HG03039 (cell line): ENCODE measurements around the gene ARFGAP1.

Experiments
- ATAC-seq: cut with Tn5 transposase; IDR thresholded peaks from one replicate; pipeline ENCODE4 v1.9.1; 2021; ENCODE audit warnings: mild to moderate bottlenecking, moderate library complexity; ENCODE audit not compliant: unreplicated experiment

Gene ARFGAP1

DNA sequence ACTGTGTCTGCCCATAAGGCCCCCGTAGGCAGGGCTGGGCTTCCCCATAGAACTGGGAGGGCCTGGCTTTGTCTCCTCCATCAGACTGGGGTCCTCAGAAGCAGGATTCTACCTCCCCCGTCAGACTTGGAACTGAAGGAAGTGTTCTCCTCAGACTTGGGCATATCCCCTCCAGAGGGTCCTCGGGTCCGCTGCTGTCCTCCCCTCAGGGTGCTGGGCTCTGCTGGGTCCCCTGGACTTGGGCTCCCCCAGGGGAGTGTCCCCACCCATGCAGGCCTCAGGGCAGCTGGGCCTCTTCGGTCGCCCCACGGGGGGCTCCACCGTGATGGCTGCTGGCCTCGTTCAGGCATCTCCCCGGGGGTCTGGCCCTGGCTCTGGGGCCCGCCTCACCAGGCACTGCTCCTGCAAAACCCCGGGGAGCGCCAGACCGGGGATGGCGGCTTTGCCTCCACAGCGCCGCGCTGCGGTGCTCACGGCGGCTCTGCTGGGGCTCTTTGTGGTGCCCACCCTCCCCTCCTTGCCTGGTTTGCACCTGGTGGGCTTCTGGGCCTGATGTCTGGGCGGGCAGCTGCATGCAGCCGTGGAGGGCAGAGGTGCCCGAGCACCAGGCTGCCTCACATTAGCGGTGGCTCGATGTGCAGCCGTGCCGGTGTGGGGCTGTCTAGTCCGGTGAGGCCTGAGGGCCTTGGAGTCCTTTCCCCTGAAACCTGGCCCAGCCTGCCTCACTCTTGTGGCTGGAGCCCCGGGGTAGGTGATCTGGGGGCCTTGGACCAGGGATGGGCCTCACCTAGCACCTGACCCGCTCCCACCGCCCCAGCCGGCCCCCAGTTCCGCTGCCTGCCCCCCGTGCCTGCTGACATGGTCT lies 34.3 kb downstream of the ARFGAP1 start:
- no peak for ATAC-seq

DNA sequence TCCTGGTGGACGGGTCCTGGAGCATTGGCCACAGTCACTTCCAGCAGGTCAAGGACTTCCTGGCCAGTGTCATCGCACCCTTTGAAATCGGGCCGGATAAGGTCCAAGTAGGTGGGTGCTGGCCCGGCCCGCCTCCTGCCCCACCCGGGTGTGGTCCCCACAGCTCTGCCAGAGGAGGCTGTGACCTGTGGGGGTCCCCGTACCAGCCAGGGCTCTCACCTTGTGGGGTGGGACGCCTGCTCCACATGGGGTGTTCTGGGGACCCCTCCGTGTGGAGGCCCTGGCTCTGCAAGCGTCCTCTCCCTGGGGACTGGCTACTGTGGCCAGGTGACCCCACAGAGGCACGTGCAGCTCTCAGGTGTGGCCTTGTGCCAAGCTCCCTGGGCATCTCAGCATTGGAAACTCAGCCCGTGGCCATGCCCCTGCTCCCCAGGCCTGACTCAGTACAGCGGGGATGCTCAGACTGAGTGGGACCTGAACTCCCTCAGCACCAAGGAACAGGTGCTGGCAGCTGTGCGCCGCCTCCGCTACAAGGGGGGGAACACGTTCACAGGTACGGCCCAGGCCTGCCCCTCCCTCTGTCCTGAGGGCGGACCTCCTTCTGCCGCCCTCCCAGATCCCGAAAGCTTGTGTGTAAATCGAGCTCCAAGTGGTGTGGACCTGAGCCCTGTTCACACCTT lies 35.1 kb downstream of the ARFGAP1 start:
- ATAC-seq = no peak

DNA sequence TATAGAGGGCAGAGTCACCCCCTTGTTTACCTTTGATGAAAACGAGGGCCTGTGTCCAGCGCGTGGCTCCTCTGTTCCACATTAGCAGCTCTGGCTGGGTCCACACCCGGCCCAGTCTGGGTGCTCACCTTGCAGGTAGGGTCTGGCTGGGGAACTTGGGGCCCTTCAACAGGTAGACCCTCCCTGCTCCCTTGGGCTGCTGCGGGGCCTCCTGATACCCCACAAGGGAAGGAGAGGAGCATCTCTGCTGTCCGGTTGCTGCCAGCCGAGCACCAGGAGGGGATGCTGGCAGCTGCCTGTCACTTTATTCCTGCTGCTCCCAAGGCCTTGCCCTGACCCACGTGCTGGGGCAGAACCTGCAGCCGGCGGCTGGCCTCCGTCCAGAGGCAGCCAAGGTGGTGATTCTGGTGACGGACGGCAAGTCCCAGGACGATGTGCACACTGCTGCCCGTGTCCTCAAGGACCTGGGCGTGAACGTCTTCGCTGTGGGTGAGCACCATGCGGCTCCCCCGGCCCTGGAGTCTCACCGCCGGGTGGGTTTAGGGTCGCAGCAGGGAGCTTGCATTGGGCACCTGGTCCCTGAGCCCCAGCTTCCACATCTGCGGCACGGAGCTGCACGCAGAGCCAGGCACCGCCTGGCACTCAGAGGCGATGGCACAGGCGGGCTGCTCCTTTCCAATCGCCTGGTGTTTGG lies 35.8 kb downstream of the ARFGAP1 start:
- no peak for ATAC-seq

DNA sequence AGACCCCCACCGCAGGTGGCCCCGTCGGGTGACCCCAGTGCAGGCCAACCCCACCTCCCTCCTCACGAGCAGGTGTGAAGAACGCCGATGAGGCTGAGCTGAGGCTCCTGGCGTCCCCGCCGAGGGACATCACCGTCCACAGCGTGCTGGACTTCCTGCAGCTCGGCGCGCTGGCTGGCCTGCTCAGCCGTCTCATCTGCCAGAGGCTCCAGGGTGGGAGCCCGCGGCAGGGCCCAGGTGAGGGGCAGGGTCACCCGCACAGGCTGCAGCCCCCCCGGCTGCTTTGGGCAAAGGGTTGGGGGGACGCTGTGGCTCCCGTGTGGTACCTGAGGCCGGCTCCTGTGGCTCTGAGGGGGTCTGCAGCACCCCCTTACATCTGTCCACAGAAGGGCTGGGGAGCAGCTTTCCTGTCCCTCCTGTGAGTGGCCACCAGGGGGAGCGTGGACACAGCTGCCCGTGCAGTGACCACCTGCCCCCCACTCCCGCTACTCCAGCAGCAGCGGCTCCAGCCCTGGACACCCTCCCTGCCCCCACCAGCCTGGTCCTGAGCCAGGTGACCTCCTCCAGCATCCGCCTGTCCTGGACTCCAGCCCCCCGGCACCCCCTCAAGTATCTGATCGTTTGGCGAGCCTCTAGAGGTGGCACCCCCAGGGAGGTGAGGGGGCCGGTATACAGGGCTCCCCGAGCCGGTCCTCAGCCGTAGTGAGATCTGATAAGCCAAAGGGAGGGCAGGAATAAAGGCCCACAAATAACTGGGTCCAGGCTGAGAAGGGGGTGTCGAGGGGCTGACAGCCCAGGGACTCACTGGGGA lies 36.9 kb downstream of the ARFGAP1 start:
- no peak for ATAC-seq

DNA sequence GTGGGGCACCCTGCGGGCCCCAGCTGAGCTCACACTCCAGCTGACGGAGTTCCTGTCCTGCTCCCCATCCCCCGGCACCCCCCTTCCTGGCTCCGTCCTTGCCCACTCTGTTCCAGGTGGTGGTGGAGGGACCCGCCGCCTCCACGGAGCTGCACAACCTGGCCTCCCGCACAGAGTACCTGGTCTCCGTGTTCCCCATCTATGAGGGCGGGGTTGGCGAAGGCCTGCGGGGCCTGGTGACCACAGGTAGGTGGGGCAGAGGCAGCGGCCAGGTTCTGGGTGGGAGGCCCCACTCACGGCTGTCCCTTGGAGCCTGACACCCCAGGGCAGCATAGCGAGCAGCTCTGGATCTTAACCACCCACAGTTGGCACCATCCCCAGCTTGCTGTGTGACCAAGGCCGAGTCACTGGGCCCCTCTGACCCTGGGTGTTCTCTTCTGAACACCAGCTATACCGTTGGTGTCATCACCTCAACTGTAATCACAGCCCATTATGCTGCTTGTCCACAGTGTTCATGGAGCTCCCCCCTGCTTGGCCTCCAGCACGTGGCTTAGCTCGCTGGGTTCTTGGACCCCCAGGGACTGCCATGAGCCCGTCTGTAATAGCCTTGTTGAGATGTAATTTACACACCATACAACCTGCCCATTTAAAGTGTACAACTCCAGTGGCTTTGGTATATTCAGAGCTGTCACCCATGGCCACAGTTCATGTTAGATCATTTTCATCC lies 37.8 kb downstream of the ARFGAP1 start:
- no peak for ATAC-seq

DNA sequence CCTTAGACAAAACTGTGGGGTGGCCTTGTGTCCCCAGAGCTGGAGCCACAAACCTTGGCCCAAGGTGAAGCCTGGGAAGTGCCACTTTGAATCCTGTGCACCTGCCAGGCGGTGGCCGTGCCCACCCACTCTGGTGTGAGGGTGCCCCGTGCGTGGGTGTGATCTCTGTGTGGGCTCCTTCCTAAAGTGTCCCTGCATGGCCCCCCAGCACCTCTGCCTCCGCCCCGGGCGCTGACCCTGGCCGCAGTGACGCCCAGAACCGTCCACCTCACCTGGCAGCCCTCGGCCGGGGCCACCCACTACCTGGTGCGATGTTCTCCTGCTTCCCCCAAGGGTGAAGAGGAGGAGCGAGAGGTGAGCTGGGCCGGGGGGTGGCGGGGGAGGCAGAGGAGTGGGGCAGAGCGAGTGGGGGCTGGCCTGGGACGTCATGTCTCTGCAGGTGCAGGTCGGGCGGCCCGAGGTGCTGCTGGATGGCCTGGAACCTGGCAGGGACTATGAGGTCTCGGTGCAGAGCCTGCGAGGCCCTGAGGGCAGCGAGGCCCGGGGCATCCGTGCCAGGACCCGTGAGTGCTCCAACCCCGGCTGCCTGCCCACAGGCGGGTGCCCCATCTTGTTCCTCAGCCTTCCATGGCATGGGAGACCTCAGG lies 38.7 kb downstream of the ARFGAP1 start:
- ATAC-seq = no peak

DNA sequence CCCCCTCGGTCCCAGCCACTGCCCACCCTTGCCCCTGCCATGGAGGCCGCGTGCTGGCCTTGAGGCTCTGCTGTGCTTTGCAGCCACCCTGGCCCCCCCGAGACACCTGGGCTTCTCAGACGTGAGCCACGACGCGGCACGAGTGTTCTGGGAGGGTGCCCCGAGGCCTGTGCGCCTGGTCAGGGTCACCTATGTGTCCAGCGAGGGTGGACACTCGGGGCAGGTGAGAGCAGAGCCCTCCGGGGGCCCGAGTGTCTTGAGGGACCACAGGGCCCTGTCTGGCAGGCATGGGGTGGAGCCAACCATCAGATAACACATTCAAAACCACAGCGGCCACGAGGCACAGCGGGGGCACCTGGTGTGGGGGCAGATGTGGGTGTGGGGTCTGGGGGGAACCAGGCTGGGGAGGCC lies 39.2 kb downstream of the ARFGAP1 start:
- no peak for ATAC-seq

DNA sequence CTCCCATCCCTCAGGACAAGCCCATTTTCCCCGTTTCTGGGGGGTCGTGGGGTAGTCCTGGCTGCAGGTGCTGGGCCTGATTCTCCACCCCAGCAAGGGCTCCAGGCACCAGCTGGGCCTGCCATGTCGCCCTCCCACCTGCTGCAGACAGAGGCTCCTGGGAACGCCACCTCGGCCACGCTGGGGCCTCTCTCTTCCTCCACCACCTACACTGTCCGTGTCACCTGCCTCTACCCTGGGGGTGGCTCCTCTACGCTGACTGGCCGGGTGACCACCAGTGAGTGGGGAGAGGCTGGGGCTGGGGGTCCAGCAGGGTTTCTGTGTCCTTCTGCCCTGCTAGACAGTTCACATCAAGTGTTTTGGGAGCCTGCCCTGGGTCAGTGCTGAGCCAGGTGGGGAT lies 39.7 kb downstream of the ARFGAP1 start:
- no peak for ATAC-seq

DNA sequence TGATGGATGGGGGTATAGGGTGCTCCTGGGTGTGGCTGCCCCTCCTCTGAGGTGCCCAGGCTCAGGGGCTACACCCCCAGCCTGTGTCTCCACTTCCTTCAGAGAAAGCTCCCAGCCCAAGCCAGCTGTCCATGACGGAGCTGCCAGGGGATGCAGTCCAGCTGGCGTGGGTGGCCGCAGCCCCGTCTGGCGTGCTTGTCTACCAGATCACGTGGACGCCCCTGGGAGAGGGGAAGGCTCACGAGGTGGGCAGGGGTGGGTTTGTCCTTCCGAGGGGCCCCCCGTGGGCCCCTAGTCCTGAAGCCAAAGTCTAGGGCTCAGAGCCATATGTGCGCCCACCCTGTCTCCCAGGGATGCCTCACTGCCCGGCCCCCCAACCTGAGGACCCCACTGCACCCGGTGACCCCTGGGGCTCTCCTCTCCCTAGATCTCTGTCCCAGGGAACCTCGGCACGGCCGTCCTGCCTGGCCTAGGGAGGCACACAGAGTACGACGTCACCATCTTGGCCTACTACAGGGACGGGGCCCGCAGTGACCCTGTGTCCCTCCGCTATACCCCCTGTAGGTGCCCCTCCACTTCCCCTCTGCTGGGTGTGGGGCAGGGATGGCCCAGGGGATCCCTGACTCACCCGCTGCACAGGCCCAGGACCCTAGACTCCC lies 40.2 kb downstream of the ARFGAP1 start:
- no peak for ATAC-seq

DNA sequence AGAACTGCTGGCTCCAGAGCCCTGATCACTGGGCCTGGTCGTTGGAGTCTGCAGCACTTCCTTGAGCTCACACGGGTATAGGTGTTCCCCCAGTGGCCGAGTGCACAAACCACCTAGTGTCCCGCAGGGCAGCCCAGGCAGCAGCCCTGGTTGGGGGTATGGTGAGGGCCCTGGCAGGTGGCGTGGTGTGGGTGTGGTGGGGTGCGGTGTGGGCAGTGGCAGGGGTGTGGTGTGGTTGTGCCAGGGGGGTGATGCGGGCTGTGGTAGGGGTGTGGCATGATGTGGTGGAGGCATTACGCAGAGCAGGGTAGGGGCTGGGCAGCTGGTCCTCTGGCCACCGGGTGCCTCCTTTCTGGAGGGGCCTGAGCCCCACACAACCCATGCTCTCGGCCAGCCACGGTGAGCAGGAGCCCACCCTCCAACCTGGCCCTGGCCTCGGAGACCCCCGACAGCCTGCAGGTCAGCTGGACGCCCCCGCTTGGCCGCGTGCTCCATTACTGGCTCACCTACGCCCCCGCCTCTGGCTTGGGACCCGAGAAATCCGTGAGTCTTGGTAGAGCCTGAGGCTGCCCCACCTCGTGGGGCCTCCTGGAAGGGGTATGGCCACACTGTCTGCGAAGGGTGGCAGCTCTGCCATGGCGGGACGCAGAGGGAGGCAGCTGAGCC lies 40.9 kb downstream of the ARFGAP1 start:
- no peak for ATAC-seq

DNA sequence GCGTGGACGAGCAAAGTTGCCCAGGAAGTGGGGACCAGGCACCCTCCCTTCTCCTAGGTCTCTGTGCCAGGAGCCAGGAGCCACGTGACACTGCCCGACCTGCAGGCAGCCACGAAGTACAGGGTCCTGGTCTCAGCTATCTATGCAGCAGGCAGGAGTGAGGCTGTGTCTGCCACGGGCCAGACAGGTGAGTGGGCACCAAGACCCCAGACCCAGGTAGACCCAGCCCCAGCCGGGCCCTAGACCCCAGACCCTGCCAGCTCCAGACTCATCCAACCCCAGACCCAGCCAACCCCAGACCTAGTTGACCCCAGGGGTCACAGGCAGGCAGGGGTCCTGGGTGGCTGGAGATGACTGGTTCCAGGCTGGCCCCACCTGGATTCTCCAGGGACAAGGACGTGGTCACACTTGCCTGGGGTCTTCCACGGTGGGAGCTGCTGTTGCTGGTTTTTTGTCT lies 41.4 kb downstream of the ARFGAP1 start:
- no peak for ATAC-seq

DNA sequence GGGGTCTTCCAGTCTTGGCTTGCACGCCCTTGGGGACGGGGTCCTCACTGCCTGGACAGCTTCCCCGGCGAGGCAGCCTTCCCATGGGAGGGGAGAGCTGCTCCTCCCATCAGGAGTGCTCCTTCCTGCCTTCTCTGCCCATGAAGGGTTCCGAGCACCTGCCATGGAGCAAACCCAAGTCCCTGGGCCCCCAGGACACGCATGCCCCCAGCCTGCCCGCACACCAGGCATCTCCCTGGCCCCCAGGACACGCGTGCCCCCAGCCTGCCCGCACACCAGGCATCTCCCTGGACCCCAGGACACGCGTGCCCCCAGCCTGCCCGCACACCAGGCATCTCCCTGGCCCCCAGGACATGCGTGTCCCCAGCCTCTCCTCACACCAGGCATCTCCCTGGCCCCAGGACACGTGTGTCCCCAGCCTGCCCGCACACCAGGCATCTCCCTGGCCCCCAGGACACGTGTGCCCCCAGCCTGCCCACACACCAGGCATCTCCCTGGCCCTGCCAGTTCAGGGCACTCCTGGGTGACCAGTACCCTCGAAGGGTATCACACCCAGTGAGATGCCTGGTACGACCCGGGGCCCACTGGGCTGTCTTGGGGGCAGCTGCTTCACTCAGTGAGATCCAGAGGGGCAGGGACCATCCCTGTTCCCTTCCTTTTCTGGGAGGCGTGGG lies 42.1 kb downstream of the ARFGAP1 start:
- ATAC-seq = no peak

DNA sequence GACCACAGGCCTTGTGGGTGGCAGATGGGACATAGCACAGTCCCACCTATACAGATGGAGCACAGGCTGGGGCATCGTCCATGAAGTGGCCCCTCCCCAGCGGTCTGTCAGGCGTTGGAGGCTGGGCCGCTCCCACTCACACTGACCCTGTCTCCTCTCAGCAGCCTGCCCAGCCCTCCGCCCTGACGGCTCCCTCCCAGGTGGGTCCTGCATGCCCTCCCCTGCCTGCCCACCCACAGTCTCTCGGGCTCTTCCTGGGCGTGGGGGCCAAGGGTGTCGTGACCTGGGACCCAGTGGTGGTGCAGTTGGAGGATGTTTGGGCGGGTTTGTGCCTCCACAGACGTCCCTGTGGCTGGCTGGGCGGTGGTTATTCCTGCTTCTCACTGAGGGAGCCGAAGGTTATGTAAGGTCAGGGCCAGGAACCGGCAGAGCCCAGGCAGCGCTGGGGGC lies 42.7 kb downstream of the ARFGAP1 start:
- no peak for ATAC-seq

DNA sequence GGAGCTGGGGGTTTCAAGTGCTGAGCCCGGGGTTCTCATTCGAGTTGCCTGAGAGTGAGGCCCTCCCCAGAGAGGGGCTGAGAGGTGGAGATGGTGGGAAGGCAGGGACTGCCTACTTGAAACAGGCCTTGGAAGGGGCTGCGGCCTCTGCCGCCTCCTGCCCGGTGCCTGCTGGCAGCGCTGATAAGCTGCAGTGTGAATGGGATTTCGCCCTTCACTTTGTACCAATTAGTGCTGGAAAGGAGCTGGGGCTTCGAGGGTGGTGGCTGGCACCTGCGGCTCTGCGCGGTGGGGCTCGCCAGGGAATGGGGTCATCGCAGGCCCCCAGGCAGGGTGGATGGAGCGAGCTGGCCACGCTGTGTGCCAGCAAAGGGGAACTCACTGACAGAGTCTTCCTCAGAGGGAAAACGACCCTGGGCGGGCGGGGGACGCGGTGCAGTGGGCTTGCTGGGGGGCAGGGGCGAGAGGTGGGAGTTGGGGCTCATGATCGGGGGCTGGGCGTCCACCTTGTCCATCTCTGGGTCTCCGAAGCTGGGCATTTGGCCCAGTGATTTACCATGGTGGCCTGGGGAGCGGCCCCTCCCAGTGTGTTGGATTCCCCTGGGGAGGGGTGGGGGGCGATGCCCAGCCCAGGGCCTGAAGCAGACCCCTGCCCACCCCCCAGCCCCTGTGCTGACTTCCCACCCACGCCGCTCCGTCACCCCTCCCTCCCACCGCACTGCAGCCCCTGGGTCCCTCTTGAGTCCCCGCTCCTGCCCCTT lies 43.3 kb downstream of the ARFGAP1 start:
- ATAC-seq = no peak

DNA sequence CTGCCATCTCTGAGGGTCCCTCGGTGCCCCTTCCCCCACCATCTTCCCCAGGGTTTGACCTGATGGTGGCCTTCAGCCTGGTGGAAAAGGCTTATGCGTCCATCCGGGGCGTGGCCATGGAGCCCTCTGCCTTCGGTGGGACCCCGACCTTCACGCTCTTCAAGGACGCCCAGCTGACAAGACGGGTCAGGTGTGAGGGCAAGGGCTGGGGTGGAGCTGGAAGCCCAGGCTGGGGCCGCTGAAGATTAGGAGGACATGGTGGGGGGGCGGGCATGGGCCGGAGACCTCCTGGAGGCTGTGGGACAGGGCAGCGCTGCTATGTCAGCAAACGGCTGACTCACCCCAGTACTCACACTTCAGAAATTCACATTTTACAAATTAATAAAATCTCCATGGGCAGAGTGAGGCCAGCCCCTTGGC lies 43.9 kb downstream of the ARFGAP1 start:
- no peak for ATAC-seq

DNA sequence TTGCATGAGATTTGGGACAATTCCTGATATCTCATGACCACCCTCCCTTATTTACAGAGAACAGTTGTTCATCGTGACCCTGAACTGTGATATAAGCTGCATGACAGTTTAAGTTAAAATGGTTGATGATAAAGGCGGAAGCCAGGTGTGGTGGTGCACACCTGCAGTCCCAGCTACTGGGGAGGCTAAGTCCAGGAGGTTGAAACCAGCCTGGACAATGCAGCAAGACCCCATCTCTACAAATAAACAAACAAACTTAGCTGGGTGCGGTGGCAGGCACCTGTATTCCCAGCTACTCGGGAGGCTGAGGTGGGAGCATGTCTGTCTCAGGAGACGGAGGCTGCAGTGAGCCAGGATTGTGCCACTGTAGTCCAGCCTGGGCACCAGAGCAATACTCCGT lies 44.4 kb downstream of the ARFGAP1 start:
- no peak for ATAC-seq

DNA sequence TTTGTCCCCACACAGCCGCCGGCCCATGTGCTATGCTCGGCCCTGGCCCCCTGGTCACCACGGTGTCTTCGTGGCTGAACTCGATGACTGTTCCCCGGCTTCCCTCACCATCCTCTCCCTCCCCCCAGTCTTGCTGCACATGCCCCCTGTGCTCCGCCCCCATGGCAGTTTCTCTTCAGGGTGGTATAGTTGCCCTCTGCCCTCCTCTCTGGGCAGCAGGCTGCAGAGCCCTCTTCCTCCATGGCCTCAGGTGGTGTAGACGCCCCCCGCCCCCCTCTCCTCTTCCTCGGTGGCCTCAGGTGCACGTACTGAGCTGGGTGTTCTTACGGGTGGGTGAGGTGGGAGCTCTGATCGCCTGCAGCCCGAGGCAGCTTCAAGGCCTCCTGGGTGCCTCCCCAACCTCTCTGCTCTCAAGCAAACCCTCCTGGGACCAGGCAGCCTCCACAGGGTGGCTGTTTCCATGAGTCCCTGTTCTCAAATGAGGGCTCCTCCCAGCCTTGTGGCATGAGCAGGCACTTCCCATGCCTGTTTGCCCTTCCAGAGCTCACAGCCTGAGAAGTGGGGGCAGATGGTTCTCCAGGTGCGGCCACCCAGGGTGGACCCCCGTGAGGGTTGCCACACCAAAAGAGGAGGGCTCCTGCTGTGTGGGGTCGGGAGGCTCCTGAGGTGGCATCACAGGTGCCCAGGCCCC lies 45.1 kb downstream of the ARFGAP1 start:
- no peak for ATAC-seq
